AG09319 (cell line): ENCODE results near the gene SLC7A5.
"Not testable (repeated sequence)": the region's sequence is repeated elsewhere in the genome, so short reads cannot be mapped to it uniquely, and the experiment has no call there.

Experiments used
- DNase-seq: peaks from one replicate; pipeline ENCODE4 v3.0.0-alpha.2; 2010; ENCODE audit warnings: low read depth; ENCODE audit errors: extremely low read depth
- CTCF ChIP-seq: IDR thresholded peaks from 2 replicates; pipeline ENCODE4 v1.5.1; 2011; ENCODE audit warnings: low read depth, mild to moderate bottlenecking, inconsistent platforms, low read length, moderate library complexity

SLC7A5 gene

GRCh38 chr16:87869061-87869878 lies at the start of gene SLC7A5:
Gene SLC7A5 (minus strand): TSS chr16:87869507. CDS start chr16:87869422, 85 bp downstream.
- DNase-seq = peak; percentile 36

- DNase-seq = peak; percentile 32
- no peak for TF ChIP-seq CTCF
Measured at GRCh38 chr16:87918338-87918737, 49.0 kb upstream of the SLC7A5 start.

GRCh38 chr16:87917503-87917902 lies 48.2 kb upstream of the SLC7A5 start:
- no peak for DNase-seq
- TF ChIP-seq CTCF = no peak

- DNase-seq = no peak
- TF ChIP-seq CTCF = no peak
Measured at GRCh38 chr16:87914812-87915211, 45.5 kb upstream of the SLC7A5 start.

- DNase-seq = not testable (repeated sequence)
Measured at GRCh38 chr16:87914021-87914725, 44.9 kb upstream of the SLC7A5 start.

GRCh38 chr16:87912691-87913090 lies 43.4 kb upstream of the SLC7A5 start:
- DNase-seq = not testable (repeated sequence)

GRCh38 chr16:87911106-87911763 lies 41.9 kb upstream of the SLC7A5 start:
- DNase-seq = peak; percentile 75

- peak; percentile 82 for TF ChIP-seq CTCF
- DNase-seq = not testable (repeated sequence)
Measured at GRCh38 chr16:87909203-87909935, 40.1 kb upstream of the SLC7A5 start.

- DNase-seq = not testable (repeated sequence)
Measured at GRCh38 chr16:87908101-87908500, 38.8 kb upstream of the SLC7A5 start.

- not testable (repeated sequence) for DNase-seq
Measured at GRCh38 chr16:87905521-87905920, 36.2 kb upstream of the SLC7A5 start.

- not testable (repeated sequence) for DNase-seq
Measured at GRCh38 chr16:87904963-87905362, 35.7 kb upstream of the SLC7A5 start.

- not testable (repeated sequence) for DNase-seq
Measured at GRCh38 chr16:87900489-87900888, 31.2 kb upstream of the SLC7A5 start.
